IPS-20b (cell line): ENCODE data around the gene SYNPO.

ENCODE experiments used
- H3K27ac ChIP-seq: one replicate; pipeline ENCODE4 v1.5.1; 2013; ENCODE audit warnings: low read length
- H3K27me3 ChIP-seq: 2 replicates; pipeline ENCODE4 v1.6.1; 2013; ENCODE audit warnings: mild to moderate bottlenecking, low read length, inconsistent platforms; ENCODE audit not compliant: insufficient read depth
- H3K36me3 ChIP-seq: 2 replicates; pipeline ENCODE4 v1.6.1; 2013; ENCODE audit warnings: low read depth, mild to moderate bottlenecking, inconsistent platforms, low read length, moderate library complexity; ENCODE audit not compliant: insufficient read depth
- H3K4me1 ChIP-seq: 2 replicates; pipeline ENCODE4 v1.6.1; 2013; ENCODE audit warnings: mild to moderate bottlenecking, control low read depth, inconsistent platforms, low read length, moderate library complexity; ENCODE audit not compliant: insufficient read depth
- H3K4me3 ChIP-seq: 2 replicates; pipeline ENCODE4 v1.5.1; 2013; ENCODE audit warnings: mild to moderate bottlenecking, low read length, inconsistent platforms
- H3K9ac ChIP-seq: 2 replicates; pipeline ENCODE4 v1.6.1; 2013; ENCODE audit warnings: low read depth, mild to moderate bottlenecking, inconsistent platforms, low read length, moderate library complexity
- H3K9me3 ChIP-seq: 2 replicates; pipeline ENCODE4 v1.6.1; 2013; ENCODE audit warnings: mild to moderate bottlenecking, low read depth, low read length, inconsistent platforms; ENCODE audit not compliant: insufficient read depth

The SYNPO gene

GRCh38 chr5:150670948-150671310, 30.5 kb downstream of the SYNPO start:
- Histone ChIP-seq H3K27ac (no peak overlapping the region), H3K36me3 (peaks cover 9% of the 10 kb centered on the region; the same call in 1 of the 2 replicates)

GRCh38 chr5:150671509-150672236, 31.2 kb downstream of the SYNPO start:
- H3K4me1 ChIP-seq = peaks cover 20% of the 10 kb centered on the region; the same call in 1 of the 2 replicates
- H3K27ac ChIP-seq = peak overlapping the region; percentile 79
- peak overlapping the region; percentile 77 for H3K4me3 ChIP-seq
- no peaks in the 10 kb centered on the region; the same call in 1 of the 2 replicates for H3K27me3 ChIP-seq
- H3K9me3 ChIP-seq = no peaks in the 10 kb centered on the region
- peaks cover 11% of the 10 kb centered on the region; the same call in 1 of the 2 replicates for H3K36me3 ChIP-seq
- peak overlapping the region; percentile 93 for H3K9ac ChIP-seq

More at GRCh38 chr5:150670948-150671310, 30.5 kb downstream of the SYNPO start:
- no peaks in the 10 kb centered on the region; the same call in 1 of the 2 replicates for H3K27me3 ChIP-seq
- H3K4me3 ChIP-seq = peak overlapping the region; percentile 77
- no peaks in the 10 kb centered on the region for H3K9me3 ChIP-seq
- H3K9ac ChIP-seq = peak overlapping the region; percentile 93; the same call in 1 of the 2 replicates
- H3K4me1 ChIP-seq = peaks cover 20% of the 10 kb centered on the region; the same call in 1 of the 2 replicates

GRCh38 chr5:150672237-150672883, 31.9 kb downstream of the SYNPO start:
- H3K9ac ChIP-seq = peak overlapping the region; percentile 93; the same call in 1 of the 2 replicates
- no peaks in the 10 kb centered on the region for H3K9me3 ChIP-seq
- H3K27ac ChIP-seq = peak overlapping the region; percentile 79
- H3K4me3 ChIP-seq = peak overlapping the region; percentile 77
- H3K36me3 ChIP-seq = peaks cover 14% of the 10 kb centered on the region; the same call in 1 of the 2 replicates
- no peaks in the 10 kb centered on the region; the same call in 1 of the 2 replicates for H3K27me3 ChIP-seq
- peaks cover 20% of the 10 kb centered on the region; the same call in 1 of the 2 replicates for H3K4me1 ChIP-seq

- peak overlapping the region; percentile 77 for H3K4me3 ChIP-seq
- H3K9me3 ChIP-seq = no peaks in the 10 kb centered on the region
- H3K36me3 ChIP-seq = peaks cover 12% of the 10 kb centered on the region; the same call in 1 of the 2 replicates
- H3K9ac ChIP-seq = peak overlapping the region; percentile 93; the same call in 1 of the 2 replicates
- H3K4me1 ChIP-seq = peaks cover 20% of the 10 kb centered on the region; the same call in 1 of the 2 replicates
- peak overlapping the region; percentile 79 for H3K27ac ChIP-seq
- H3K27me3 ChIP-seq = no peaks in the 10 kb centered on the region; the same call in 1 of the 2 replicates
These were observed 32.4 kb downstream of the SYNPO start for GRCh38 chr5:150672884-150673275.

- Histone ChIP-seq H3K36me3 (peaks cover 4% of the 10 kb centered on the region; the same call in 1 of the 2 replicates), H3K9me3 (no peaks in the 10 kb centered on the region), H3K27ac (no peak overlapping the region), H3K4me3 (no peak overlapping the region), H3K9ac (no peak overlapping the region), H3K4me1 (peaks cover 20% of the 10 kb centered on the region; the same call in 1 of the 2 replicates), H3K27me3 (no peaks in the 10 kb centered on the region; the same call in 1 of the 2 replicates)
These were observed 33.9 kb downstream of the SYNPO start for GRCh38 chr5:150674341-150674821.

GRCh38 chr5:150675069-150675468, 34.6 kb downstream of the SYNPO start:
- Histone ChIP-seq H3K4me1 (peaks cover 20% of the 10 kb centered on the region; the same call in 1 of the 2 replicates), H3K36me3 (peaks cover 4% of the 10 kb centered on the region; the same call in 1 of the 2 replicates), H3K27me3 (no peaks in the 10 kb centered on the region; the same call in 1 of the 2 replicates), H3K4me3 (no peak overlapping the region), H3K9me3 (no peaks in the 10 kb centered on the region), H3K9ac (no peak overlapping the region), H3K27ac (no peak overlapping the region)

- peaks cover 9% of the 10 kb centered on the region; the same call in 1 of the 2 replicates for H3K4me1 ChIP-seq
- no peak overlapping the region for H3K9ac ChIP-seq
- no peaks in the 10 kb centered on the region for H3K9me3 ChIP-seq
- no peaks in the 10 kb centered on the region; the same call in 1 of the 2 replicates for H3K27me3 ChIP-seq
- H3K36me3 ChIP-seq = peaks cover 4% of the 10 kb centered on the region; the same call in 1 of the 2 replicates
- no peak overlapping the region for H3K4me3 ChIP-seq
- H3K27ac ChIP-seq = no peak overlapping the region
These were observed 36.1 kb downstream of the SYNPO start for GRCh38 chr5:150676578-150676977.

GRCh38 chr5:150689120-150689519, 48.7 kb downstream of the SYNPO start:
- H3K9me3 ChIP-seq = no peaks in the 10 kb centered on the region
- H3K4me1 ChIP-seq = no peaks in the 10 kb centered on the region
- H3K4me3 ChIP-seq = no peak overlapping the region
- no peak overlapping the region for H3K9ac ChIP-seq
- H3K27ac ChIP-seq = no peak overlapping the region
- no peaks in the 10 kb centered on the region for H3K27me3 ChIP-seq
- peaks cover 40% of the 10 kb centered on the region for H3K36me3 ChIP-seq

- H3K9me3 ChIP-seq = no peaks in the 10 kb centered on the region
- H3K36me3 ChIP-seq = peaks cover 56% of the 10 kb centered on the region
- no peak overlapping the region for H3K27ac ChIP-seq
These were observed 50.3 kb downstream of the SYNPO start for GRCh38 chr5:150690760-150691159.

GRCh38 chr5:150692276-150692675, 51.8 kb downstream of the SYNPO start:
- Histone ChIP-seq H3K27ac (no peak overlapping the region), H3K27me3 (no peaks in the 10 kb centered on the region), H3K9ac (no peak overlapping the region), H3K9me3 (no peaks in the 10 kb centered on the region), H3K4me3 (no peak overlapping the region), H3K4me1 (no peaks in the 10 kb centered on the region), H3K36me3 (peaks cover 71% of the 10 kb centered on the region)

More at GRCh38 chr5:150690760-150691159, 50.3 kb downstream of the SYNPO start:
- Histone ChIP-seq H3K4me3 (no peak overlapping the region), H3K4me1 (no peaks in the 10 kb centered on the region), H3K27me3 (no peaks in the 10 kb centered on the region), H3K9ac (no peak overlapping the region)

GRCh38 chr5:150694612-150695011, 54.2 kb downstream of the SYNPO start:
- H3K4me1 ChIP-seq = peaks cover 3% of the 10 kb centered on the region
- H3K27ac ChIP-seq = no peak overlapping the region
- H3K9me3 ChIP-seq = no peaks in the 10 kb centered on the region
- no peak overlapping the region for H3K9ac ChIP-seq
- H3K36me3 ChIP-seq = peaks cover 94% of the 10 kb centered on the region
- H3K27me3 ChIP-seq = no peaks in the 10 kb centered on the region
- no peak overlapping the region for H3K4me3 ChIP-seq
